Muscle of leg (tissue), 11 donors: ENCODE data around the gene MCM9. TPM values are rescaled to one million over a fixed set of nuclear protein-coding genes. Genes with fewer than 3 reads are reported as not detected.
A peak's percentile ranks its signal among the peaks of the same experiment; 100 is the strongest.
"Not testable (repeated sequence)": the region's sequence is repeated elsewhere in the genome, so short reads cannot be mapped to it uniquely, and the experiment has no call there.

Experiments
- DNase-seq: peaks from one replicate; pipeline ENCODE4 v3.0.0; 2013
- H3K27ac ChIP-seq: one replicate; pipeline ENCODE4 v1.5.1; 2013; ENCODE audit warnings: mild to moderate bottlenecking, low read length, control low read depth
- H3K27me3 ChIP-seq: one replicate; pipeline ENCODE4 v1.6.1; 2013; ENCODE audit warnings: low read length; ENCODE audit not compliant: control insufficient read depth, insufficient read depth
- H3K36me3 ChIP-seq: one replicate; pipeline ENCODE4 v1.6.1; 2013; ENCODE audit warnings: low read length; ENCODE audit not compliant: control insufficient read depth, insufficient read depth
- H3K4me1 ChIP-seq: one replicate; pipeline ENCODE4 v1.6.1; 2013; ENCODE audit warnings: low read length; ENCODE audit not compliant: control insufficient read depth, insufficient read depth
- H3K4me3 ChIP-seq: one replicate; pipeline ENCODE4 v1.5.1; 2013; ENCODE audit warnings: low read length, control low read depth
- H3K9me3 ChIP-seq: replicated peaks from 2 replicates; pipeline ENCODE4 v1.6.1; 2013; ENCODE audit warnings: low read depth, low read length; ENCODE audit not compliant: control insufficient read depth
- WGBS: methylation state at CpG from one replicate; pipeline ENCODE4 v1.1.5; 2013; ENCODE audit warnings: missing lambda C conversion rate; ENCODE audit not compliant: insufficient coverage; 5-methylcytosine and 5-hydroxymethylcytosine counted together
- polyA plus RNA-seq, 8 donors: library from polyadenylated mRNA; unstranded; fragments of 120-200 nt; gene quantifications; one replicate each; pipeline versions ENCODE4 v1.2.1 to v1.2.3, GENCODE V29; 2013; ENCODE audit warnings: inconsistent platforms in 1 of 8, low replicate concordance in 1 of 8; ENCODE audit not compliant: insufficient read length in 8 of 8, insufficient read depth in 1 of 8
- total RNA-seq: library from RNA; stranded (reverse); fragments of 120-200 nt; gene quantifications from one replicate; pipeline ENCODE4 v1.2.4, GENCODE V29; 2013

MCM9 gene
- total and polyA plus RNA-seq, 9 donors: 10.1 to 14.5 (median 12.5) TPM

DNA sequence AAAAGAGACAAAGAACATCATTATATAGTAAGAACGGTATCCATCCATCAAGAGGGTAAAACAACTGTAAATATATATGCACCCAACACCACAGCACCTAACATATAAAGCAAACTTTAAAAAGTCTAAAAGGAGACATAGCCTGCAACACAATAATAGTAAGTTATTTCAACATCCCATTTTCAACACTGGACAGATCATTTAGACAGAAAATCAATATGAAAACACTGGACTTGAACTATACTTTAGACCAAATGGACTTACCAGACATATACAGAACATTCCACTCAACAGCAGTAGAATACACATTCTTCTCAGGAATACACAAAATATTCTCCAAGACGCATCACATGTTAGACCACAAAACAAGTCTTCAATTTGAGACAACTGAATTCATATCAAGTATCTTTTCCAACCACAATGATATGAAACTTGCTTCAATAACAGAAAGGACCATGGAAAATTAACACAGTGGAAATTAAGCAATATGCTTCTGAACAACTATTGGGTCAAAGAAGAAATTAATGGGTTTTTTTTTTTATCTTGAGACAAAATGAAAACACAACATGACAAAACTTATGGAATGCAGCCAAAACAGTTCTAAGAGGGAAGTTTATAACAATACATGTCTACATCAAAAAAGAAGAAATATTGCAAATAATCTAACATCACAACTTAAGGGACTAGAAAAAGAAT is 64.9 kb downstream of the MCM9 start:
- Histone ChIP-seq H3K4me1 (no peaks in the 10 kb centered on the region), H3K9me3 (peaks cover 10% of the 10 kb centered on the region), H3K27ac (no peak overlapping the region), H3K4me3 (no peak overlapping the region), H3K27me3 (no peaks in the 10 kb centered on the region), H3K36me3 (no peaks in the 10 kb centered on the region)
- WGBS: no CpG with 5 or more reads among the region's 2 CpGs
- DNase-seq: no peak

DNA sequence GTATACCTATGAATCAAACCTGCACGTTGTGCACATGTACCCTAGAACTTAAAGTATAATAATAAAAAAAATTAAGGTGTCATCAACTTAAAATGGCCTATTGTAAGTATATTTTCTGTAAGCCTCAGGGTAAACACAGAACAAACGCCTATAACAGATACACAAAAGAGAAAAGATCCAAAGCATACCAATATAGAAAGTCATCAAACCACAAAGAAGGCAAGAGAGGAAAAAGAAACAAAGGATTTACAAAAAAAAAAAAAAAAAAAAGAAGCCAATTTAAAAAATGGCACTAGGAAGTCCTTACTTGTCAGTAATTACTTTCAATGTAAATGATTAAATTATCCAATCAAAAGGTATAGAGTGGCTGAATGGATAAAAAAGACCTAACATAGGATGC is 65.6 kb downstream of the MCM9 start:
- no peak for DNase-seq
- Histone ChIP-seq H3K27me3 (no peaks in the 10 kb centered on the region), H3K27ac (no peak overlapping the region), H3K9me3 (peaks cover 10% of the 10 kb centered on the region), H3K4me1 (no peaks in the 10 kb centered on the region), H3K36me3 (no peaks in the 10 kb centered on the region), H3K4me3 (no peak overlapping the region)
- no CpG with 5 or more reads among the region's 2 CpGs for WGBS

DNA sequence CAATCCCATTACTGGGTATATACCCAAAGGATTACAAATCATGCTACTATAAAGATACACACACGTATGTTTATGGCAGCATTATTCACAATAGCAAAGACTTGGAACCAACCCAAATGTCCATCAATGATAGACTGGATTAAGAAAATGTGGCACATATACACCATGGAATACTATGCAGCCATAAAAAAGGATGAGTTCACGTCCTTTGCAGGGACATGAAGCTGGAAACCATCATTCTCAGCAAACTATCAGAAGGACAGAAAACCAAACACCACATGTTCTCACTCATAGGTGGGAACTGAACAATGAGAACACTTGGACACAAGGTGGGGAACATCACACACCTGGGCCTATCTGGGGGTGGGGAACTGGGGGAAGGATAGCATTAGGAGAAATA is 66.1 kb downstream of the MCM9 start:
- not testable (repeated sequence) for H3K27me3 ChIP-seq, H3K4me1 ChIP-seq, H3K27ac ChIP-seq, H3K36me3 ChIP-seq, H3K4me3 ChIP-seq, DNase-seq, H3K9me3 ChIP-seq
- WGBS: no CpG with 5 or more reads among the region's 2 CpGs

DNA sequence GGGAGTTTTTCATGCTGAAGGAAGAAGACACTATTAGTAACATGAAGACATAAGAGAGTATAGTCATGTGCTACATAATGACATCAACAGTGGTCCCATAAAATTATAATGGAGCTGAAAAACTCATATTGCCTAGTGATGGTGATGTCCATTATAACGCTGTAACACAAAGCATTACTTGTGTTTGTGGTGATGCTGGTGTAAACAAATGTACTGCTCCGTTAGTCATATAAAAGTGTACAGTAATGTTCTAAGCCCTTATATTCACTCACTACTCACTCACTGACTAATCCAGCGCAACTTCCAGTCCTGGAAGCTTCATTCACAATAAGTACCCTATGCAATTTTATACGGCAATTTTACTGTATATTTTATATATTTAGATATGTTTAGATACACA is 67.8 kb downstream of the MCM9 start:
- DNase-seq: no peak
- H3K27me3 ChIP-seq: no peaks in the 10 kb centered on the region
- WGBS: no CpG with 5 or more reads among the region's 4 CpGs
- no peaks in the 10 kb centered on the region for H3K36me3 ChIP-seq
- peaks cover 13% of the 10 kb centered on the region for H3K9me3 ChIP-seq
- H3K4me1 ChIP-seq: no peaks in the 10 kb centered on the region
- no peak overlapping the region for H3K4me3 ChIP-seq
- no peak overlapping the region for H3K27ac ChIP-seq

DNA sequence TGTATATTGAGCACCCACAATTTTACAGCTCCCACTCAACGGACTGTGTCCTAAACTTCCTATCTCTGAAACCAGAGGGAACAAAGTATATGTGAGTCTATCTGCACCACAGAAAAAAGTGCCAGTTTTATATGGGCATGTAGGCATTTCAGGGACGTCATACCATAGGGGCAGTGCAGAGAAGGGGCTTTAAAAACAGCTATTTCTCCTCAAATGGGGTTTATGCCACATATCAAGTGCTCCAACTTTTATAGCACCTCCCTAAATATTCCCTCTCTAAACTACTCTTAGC is 69.9 kb downstream of the MCM9 start:
- Histone ChIP-seq H3K9me3 (peaks cover 15% of the 10 kb centered on the region), H3K27me3 (no peaks in the 10 kb centered on the region), H3K36me3 (no peaks in the 10 kb centered on the region), H3K4me1 (no peaks in the 10 kb centered on the region), H3K27ac (no peak overlapping the region), H3K4me3 (no peak overlapping the region)
- no CpG with 5 or more reads among the region's 2 CpGs for WGBS
- DNase-seq: no peak

DNA sequence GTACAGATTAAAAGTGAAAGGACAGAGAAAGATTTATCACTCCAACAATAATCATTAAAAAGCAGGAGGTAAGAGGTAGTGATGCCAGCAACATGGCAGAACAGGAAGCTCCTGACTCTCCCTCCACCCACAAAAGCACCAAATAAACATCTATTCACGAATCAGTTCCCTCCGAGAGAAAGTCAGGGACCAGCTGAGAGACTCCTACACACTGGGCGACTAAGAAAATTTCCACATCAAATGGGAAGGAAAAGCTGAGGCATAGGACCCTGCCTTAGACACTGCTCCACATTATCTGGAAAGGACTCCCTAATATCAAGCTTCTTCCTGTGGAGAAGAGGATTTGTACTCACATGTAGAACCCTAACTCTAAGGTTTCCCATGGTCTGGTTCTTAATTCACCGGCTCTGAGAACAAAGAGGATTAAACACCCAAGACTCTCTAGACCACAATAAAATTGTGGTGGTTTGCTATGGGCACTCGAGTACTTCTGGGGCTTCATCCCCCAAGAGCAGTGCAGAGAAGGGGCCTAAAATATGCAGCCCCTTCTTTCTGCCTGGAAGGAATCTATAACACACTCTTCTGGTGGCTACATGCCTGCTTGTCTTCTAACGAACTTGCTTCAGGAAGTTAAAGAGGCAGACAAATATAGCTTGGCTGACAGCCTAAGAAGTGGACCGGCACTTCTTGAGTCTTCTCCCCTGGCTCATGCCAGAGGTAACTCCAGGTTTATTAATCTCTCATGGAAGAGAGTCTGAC is 70.4 kb downstream of the MCM9 start:
- WGBS: 50% methylated on average over 2 of the region's 7 CpGs
- Histone ChIP-seq H3K9me3 (peaks cover 17% of the 10 kb centered on the region), H3K4me1 (no peaks in the 10 kb centered on the region), H3K4me3 (no peak overlapping the region), H3K27ac (no peak overlapping the region), H3K27me3 (no peaks in the 10 kb centered on the region), H3K36me3 (no peaks in the 10 kb centered on the region)
- DNase-seq: peak; percentile 30

DNA sequence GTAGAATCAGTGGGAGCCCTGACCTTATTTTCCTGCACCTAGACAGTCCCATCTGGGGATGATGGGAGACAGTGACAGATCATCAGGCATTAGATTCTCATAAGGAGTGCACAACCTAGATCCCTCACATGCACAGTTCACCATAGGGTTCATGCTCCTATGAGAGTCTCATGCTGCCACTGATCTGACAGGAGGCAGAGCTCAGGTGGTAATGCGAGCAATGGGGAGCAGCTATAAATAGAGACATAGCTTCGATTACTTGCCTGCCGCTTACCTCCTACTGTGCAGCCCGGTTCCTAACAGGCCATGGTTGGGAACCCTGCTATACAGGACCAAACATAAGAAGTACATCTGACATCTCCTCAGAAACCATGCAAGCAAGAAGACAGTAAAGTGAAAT is 72.5 kb downstream of the MCM9 start:
- Histone ChIP-seq H3K4me3 (no peak overlapping the region), H3K27me3 (no peaks in the 10 kb centered on the region), H3K9me3 (peaks cover 20% of the 10 kb centered on the region)

DNA sequence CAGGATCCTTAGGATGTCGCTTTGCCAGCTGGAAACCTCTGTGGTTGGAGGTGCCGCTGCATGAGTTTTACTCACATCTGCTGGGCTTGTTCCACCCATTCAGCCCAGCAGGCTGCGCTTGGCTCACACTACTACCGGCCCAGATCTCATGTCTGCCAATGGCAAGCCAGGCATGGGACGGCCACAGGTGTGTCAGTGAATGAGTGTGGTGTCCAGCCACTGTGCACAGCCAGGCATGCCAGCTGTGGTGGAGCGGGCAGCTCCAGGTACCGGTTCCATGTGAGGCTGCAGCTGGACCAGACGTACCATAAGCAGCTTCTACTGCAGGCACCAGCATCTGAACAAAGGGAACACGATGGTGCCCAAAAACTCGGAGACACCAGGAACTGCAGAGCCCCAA is 74.1 kb downstream of the MCM9 start:
- no peaks in the 10 kb centered on the region for H3K27me3 ChIP-seq
- H3K4me3 ChIP-seq: no peak overlapping the region
- H3K9me3 ChIP-seq: peaks cover 10% of the 10 kb centered on the region
- H3K36me3 ChIP-seq: no peaks in the 10 kb centered on the region
- WGBS: 93% methylated on average over 9 of the region's 10 CpGs
- no peak for DNase-seq
- H3K27ac ChIP-seq: no peak overlapping the region
- no peaks in the 10 kb centered on the region for H3K4me1 ChIP-seq

More for the DNA sequence above, 72.5 kb downstream of the MCM9 start:
- 94% methylated on average over 3 of the region's 4 CpGs for WGBS
- Histone ChIP-seq H3K36me3 (no peaks in the 10 kb centered on the region), H3K4me1 (no peaks in the 10 kb centered on the region), H3K27ac (no peak overlapping the region)
- DNase-seq: no peak

DNA sequence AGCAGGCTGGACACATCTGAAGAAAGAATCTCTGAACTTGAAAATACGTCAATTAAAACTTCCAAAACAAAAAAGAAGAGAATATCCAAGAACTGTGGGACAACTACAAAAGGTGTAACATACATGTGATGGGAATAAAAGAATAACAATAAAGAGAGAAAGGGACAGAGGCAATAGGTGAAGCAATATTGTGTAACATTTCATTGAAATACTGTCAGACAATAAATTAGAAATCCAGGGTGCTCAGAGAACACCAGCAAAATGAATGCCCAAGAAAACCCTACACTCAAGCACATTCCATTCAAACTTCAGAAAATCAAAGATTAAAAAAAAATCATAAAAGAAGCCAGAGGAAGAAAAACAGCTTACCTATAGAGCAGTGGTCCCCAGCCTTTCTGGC is 74.6 kb downstream of the MCM9 start:
- no CpG with 5 or more reads among the region's 1 CpG for WGBS
- no peak for DNase-seq
- H3K4me1 ChIP-seq: no peaks in the 10 kb centered on the region
- H3K27me3 ChIP-seq: no peaks in the 10 kb centered on the region
- H3K9me3 ChIP-seq: peaks cover 10% of the 10 kb centered on the region
- H3K4me3 ChIP-seq: no peak overlapping the region
- peaks cover 2% of the 10 kb centered on the region for H3K36me3 ChIP-seq
- no peak overlapping the region for H3K27ac ChIP-seq

DNA sequence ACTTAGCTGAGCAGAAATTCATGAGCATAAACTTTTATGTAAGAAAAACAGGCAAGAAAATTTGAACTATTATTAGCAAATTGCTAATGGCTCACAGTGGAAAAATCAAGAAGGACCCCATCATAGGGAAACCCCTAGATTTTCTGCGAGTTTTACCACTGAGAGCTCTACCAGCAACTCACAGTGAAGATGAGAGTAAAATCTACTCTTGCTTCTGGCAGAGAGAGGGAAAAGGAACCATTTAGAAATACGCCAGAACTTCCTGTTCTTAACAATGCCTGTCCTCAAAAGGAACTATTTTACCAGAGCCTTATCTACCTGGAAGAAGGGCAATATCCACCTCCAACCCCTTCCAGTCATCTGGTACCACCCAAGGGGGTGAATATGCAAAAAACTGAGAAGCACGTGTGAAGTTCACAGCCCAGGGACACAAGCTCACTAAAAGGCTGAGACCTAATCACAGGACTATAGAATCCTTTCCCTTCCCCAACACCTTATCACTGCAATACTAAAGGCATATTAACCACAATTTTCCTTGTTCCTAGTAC is 75.4 kb downstream of the MCM9 start:
- peaks cover 2% of the 10 kb centered on the region for H3K36me3 ChIP-seq
- H3K27me3 ChIP-seq: no peaks in the 10 kb centered on the region
- 100% methylated on average over 1 of the region's 3 CpGs for WGBS
- no peak overlapping the region for H3K27ac ChIP-seq
- peaks cover 10% of the 10 kb centered on the region for H3K9me3 ChIP-seq
- no peak overlapping the region for H3K4me3 ChIP-seq
- no peak for DNase-seq
- no peaks in the 10 kb centered on the region for H3K4me1 ChIP-seq
